Endothelial cell of umbilical vein (primary cell): ENCODE measurements around the gene CMC4.

Experiments used
- CTCF ChIP-seq, 2 donors: IDR thresholded peaks; 1 replicate in 1 of 2; 2 replicates in 1 of 2; pipeline ENCODE4 v1.5.1; 2011; ENCODE audit warnings: low read length in 2 of 2, mild to moderate bottlenecking in 2 of 2, moderate library complexity in 2 of 2, control low read depth in 1 of 2, inconsistent platforms in 1 of 2, low read depth in 1 of 2; ENCODE audit not compliant: insufficient read depth in 1 of 2; ENCODE audit errors: extremely low read depth in 1 of 2
- EZH2 ChIP-seq: IDR thresholded peaks from 2 replicates; pipeline ENCODE4 v1.6.1; 2012; ENCODE audit warnings: borderline replicate concordance, low read depth, mild to moderate bottlenecking, moderate library complexity, low read length, inconsistent platforms; ENCODE audit not compliant: severe bottlenecking
- GATA2 ChIP-seq: IDR thresholded peaks from 2 replicates; pipeline ENCODE4 v1.7.0; 2011; ENCODE audit warnings: low read depth, mild to moderate bottlenecking, moderate library complexity, mixed read lengths, low read length; ENCODE audit not compliant: insufficient read length, insufficient read depth
- JUN ChIP-seq: IDR thresholded peaks from 2 replicates; pipeline ENCODE4 v1.6.1; 2011; ENCODE audit warnings: borderline replicate concordance, low read depth; ENCODE audit not compliant: insufficient read length, insufficient read depth
- MAX ChIP-seq: IDR thresholded peaks from 2 replicates; pipeline ENCODE4 v1.6.1; 2011; ENCODE audit not compliant: insufficient read depth, insufficient read length
- MYC ChIP-seq: IDR thresholded peaks from one replicate; pipeline ENCODE4 v1.6.1; 2011; ENCODE audit warnings: mild to moderate bottlenecking, low read depth, low read length
- POLR2A ChIP-seq: IDR thresholded peaks from 2 replicates; pipeline ENCODE4 v1.6.1; 2012; ENCODE audit warnings: low read depth, mild to moderate bottlenecking, control low read depth, low read length
- POLR2AphosphoS5 ChIP-seq: IDR thresholded peaks from 2 replicates; pipeline ENCODE4 v1.6.1; 2012; ENCODE audit warnings: low read depth, mild to moderate bottlenecking, control low read depth, low read length, moderate library complexity; ENCODE audit not compliant: insufficient read depth

- TF ChIP-seq MYC (no peak), JUN (no peak), CTCF (IDR thresholded peaks at IDR 0.05; ENCODE audit: extremely low read depth in 1 of 2, insufficient read depth in 1 of 2, low read depth in 1 of 2, low read length in 2 of 2) (no peak), EZH2 (no peak), GATA2 (no peak), POLR2A (no peak), POLR2AphosphoS5 (no peak), MAX (no peak)
These were observed 41.2 kb upstream of the CMC4 start for GRCh38 chrX:155112171-155112570.
